ENCODE data around the gene SCAPER.
A peak's percentile ranks its signal among the peaks of the same experiment; 100 is the strongest.
"Not testable (repeated sequence)": the region's sequence is repeated elsewhere in the genome, so short reads cannot be mapped to it uniquely, and the experiment has no call there.

The SCAPER gene

GRCh38 chr15:76904461-76905012 is 603 bp downstream of the SCAPER start:
- DNase-seq (ENCODE audit: low spot score) = peak; percentile 26

GRCh38 chr15:76903251-76903681 is 1.9 kb downstream of the SCAPER start:
- DNase-seq (ENCODE audit: low spot score) = peak; percentile 63

GRCh38 chr15:76901965-76902364 is 3.2 kb downstream of the SCAPER start:
- DNase-seq (ENCODE audit: low spot score) = no peak

- not testable (repeated sequence) for DNase-seq (ENCODE audit: low spot score)
Measured at GRCh38 chr15:76899931-76900310, 5.2 kb downstream of the SCAPER start.

- not testable (repeated sequence) for DNase-seq (ENCODE audit: low spot score)
Measured at GRCh38 chr15:76899176-76899930, 5.8 kb downstream of the SCAPER start.

GRCh38 chr15:76898102-76898501 is 7.0 kb downstream of the SCAPER start:
- DNase-seq (ENCODE audit: low spot score) = no peak

- DNase-seq (ENCODE audit: low spot score) = no peak
Measured at GRCh38 chr15:76894174-76894573, 11.0 kb downstream of the SCAPER start.

GRCh38 chr15:76892836-76893235 is 12.3 kb downstream of the SCAPER start:
- not testable (repeated sequence) for DNase-seq (ENCODE audit: low spot score)

GRCh38 chr15:76887280-76888141 is 17.6 kb downstream of the SCAPER start:
- not testable (repeated sequence) for DNase-seq (ENCODE audit: low spot score)

GRCh38 chr15:76885212-76885611 is 19.9 kb downstream of the SCAPER start:
- no peak for DNase-seq (ENCODE audit: low spot score)

- DNase-seq (ENCODE audit: low spot score) = no peak
Measured at GRCh38 chr15:76875911-76876310, 29.2 kb downstream of the SCAPER start.

GRCh38 chr15:76873066-76873465 is 32.1 kb downstream of the SCAPER start:
- not testable (repeated sequence) for DNase-seq (ENCODE audit: low spot score)

GRCh38 chr15:76871930-76872329 is 33.2 kb downstream of the SCAPER start:
- no peak for DNase-seq (ENCODE audit: low spot score)

GRCh38 chr15:76868740-76869139 is 36.4 kb downstream of the SCAPER start:
- no peak for DNase-seq (ENCODE audit: low spot score)

GRCh38 chr15:76866716-76867321 is 38.3 kb downstream of the SCAPER start:
- peak; percentile 30 for DNase-seq (ENCODE audit: low spot score)

GRCh38 chr15:76866008-76866407 is 39.1 kb downstream of the SCAPER start:
- no peak for DNase-seq (ENCODE audit: low spot score)

- DNase-seq (ENCODE audit: low spot score) = no peak
Measured at GRCh38 chr15:76865548-76865991, 39.6 kb downstream of the SCAPER start.

GRCh38 chr15:76864586-76864985 is 40.6 kb downstream of the SCAPER start:
- no peak for DNase-seq (ENCODE audit: low spot score)

GRCh38 chr15:76863693-76864092 is 41.4 kb downstream of the SCAPER start:
- DNase-seq (ENCODE audit: low spot score) = no peak

GRCh38 chr15:76863123-76863522 is 42.0 kb downstream of the SCAPER start:
- no peak for DNase-seq (ENCODE audit: low spot score)

GRCh38 chr15:76861815-76862397 is 43.2 kb downstream of the SCAPER start:
- no peak for DNase-seq (ENCODE audit: low spot score)

- DNase-seq (ENCODE audit: low spot score) = no peak
Measured at GRCh38 chr15:76860201-76860600, 44.9 kb downstream of the SCAPER start.

Data from AG08396 (cell line).